B cell (primary cell): ENCODE measurements around the gene UTP25.

Experiments used
- EZH2 ChIP-seq: IDR thresholded peaks from 2 replicates; pipeline ENCODE4 v1.6.1; 2012; ENCODE audit warnings: borderline replicate concordance, low read depth, mild to moderate bottlenecking, moderate library complexity, low read length; ENCODE audit not compliant: insufficient read depth, poor library complexity, severe bottlenecking
- TF ChIP-seq, protein P1 (sequence below): fragments of 200-600 bp; IDR thresholded peaks from one replicate; pipeline ENCODE4 v1.8.0; 2022; ENCODE audit warnings: antibody characterized with exemption, mild to moderate bottlenecking

DNA sequence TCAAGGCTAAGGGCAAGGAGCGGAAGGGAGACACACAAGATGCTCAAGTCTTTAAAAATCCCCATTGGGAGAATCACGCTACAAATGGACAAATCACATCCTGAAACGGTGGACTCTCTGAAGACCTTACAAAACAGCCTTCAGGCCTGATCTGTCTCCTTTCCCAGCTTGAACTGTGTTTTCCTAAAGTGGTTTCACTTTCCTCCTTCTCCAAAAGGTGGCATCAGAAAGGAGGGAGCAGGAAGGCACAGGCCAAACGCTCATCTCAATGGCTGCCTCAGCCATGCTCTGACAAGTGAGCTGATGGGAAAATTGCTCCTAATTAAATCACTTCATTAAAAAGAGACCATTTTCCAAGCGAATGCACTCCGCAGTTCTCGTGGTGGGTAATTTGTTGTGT is 47.7 kb downstream of the UTP25 start:
- TF ChIP-seq EZH2, result no peak
- TF ChIP-seq, protein P1, sequence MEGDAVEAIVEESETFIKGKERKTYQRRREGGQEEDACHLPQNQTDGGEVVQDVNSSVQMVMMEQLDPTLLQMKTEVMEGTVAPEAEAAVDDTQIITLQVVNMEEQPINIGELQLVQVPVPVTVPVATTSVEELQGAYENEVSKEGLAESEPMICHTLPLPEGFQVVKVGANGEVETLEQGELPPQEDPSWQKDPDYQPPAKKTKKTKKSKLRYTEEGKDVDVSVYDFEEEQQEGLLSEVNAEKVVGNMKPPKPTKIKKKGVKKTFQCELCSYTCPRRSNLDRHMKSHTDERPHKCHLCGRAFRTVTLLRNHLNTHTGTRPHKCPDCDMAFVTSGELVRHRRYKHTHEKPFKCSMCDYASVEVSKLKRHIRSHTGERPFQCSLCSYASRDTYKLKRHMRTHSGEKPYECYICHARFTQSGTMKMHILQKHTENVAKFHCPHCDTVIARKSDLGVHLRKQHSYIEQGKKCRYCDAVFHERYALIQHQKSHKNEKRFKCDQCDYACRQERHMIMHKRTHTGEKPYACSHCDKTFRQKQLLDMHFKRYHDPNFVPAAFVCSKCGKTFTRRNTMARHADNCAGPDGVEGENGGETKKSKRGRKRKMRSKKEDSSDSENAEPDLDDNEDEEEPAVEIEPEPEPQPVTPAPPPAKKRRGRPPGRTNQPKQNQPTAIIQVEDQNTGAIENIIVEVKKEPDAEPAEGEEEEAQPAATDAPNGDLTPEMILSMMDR, result no peak
